ENCODE data around the gene ODAD3. TPM values are rescaled to one million over a fixed set of nuclear protein-coding genes. Genes with fewer than 3 reads are reported as not detected.

Gene ODAD3
- total RNA-seq, 2 experiments from 2014 or later: not detected

DNA sequence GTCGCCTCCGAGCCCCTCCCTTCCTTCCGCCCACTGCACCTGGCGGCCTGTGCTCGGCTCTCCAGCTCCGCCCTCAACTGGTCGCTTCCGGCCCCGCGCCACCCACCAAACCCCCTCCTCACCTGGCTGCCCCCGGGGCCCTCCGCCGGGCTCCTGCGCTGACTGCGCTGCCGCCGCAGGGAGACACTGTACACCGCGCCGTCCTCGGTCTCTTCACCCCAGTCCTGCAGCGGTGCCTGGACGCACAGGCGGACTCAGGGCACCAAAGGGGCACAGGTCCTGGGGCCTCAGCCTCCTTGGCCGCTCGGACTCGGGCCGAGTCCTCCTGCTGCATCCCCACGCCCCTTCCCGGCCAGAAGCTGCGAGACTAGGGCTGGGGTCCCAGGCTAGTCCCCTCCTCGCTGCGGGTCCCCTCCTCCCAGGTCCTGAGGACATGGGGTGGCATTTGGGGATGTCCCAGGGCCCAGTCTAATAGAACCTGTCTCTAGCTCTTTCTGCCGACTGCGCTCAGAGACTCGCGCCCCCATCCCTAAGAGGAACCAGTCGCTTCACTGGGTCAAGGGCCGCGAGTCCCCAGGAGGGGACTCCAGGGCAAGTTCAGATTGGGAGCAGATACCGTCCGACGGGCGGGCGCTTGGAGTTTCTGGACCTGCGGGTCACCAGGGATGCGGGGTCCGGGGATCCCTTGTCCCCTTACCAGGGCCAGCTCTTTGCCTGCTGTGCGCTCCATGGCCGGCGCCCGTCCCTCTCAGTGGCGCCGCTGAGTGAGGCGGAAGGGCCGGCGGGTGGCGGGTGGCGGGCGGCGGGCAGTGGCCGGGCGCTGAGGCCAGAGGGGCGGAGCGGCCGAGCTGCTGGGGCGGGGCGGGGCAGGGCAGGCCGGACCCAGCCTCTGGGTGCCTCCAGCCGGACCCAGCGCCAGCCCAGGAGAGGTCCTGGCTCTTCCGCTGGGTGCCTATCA is 16.1 kb downstream of the ODAD3 start, which contains the start of gene RGL3:
Gene RGL3, minus strand, starts transcription at position 766 of the 958 bp plus-strand sequence. Its CDS starts 36 bp downstream, at position 730.
- DNase-seq (no peak), ATAC-seq (ENCODE audit: poor library complexity) (no peak)
- H3K4me3 ChIP-seq (ENCODE audit: low read length): no peak within 1 kb of the TSS
- Mint-ChIP-seq H3K27me3 (peaks cover 71% of the 10 kb centered on the region), H3K4me3 (peak within 1 kb of the TSS; percentile 74), H3K4me1 (ENCODE audit: low read depth) (peaks cover 43% of the 10 kb centered on the region), H3K36me3 (ENCODE audit: low read depth) (no peaks in the 10 kb centered on the region), H3K27ac (no peak within 1 kb of the TSS), H3K9me3 (no peaks in the 10 kb centered on the region)
- ChIA-PET POLR2A (interaction anchor here (1.0 to 1.3 kb wide), 2 partner anchors 16 to 44 kb away, joined by 3 to 4 read pairs; partner anchors contain the start of genes ODAD3, PRKCSH and SWSAP1), CTCF (interaction anchor here (1.5 to 1.6 kb wide), 2 partner anchors 16 to 38 kb away, joined by 4 to 5 read pairs; partner anchors contain the start of genes ODAD3 and PRKCSH)
- H3K36me3 ChIP-seq (ENCODE audit: insufficient read depth, low read length): no peaks in the 10 kb centered on the region
- H3K27me3 ChIP-seq (ENCODE audit: control insufficient read depth in 1 of 2, insufficient read depth in 2 of 2, low read length in 2 of 2): peaks cover 47 to 53% of the 10 kb centered on the region in 2 experiments
- H3K27ac ChIP-seq (ENCODE audit: low read depth in 1 of 2, low read length in 2 of 2): no peak within 1 kb of the TSS
- intact Hi-C loops (cut with DNase I, micrococcal nuclease): no loop called here
- peaks cover 0 to 33% of the 10 kb centered on the region in 2 experiments for H3K9me3 ChIP-seq (ENCODE audit: control insufficient read depth in 1 of 2, insufficient read depth in 1 of 2, low read length in 2 of 2)
- TF ChIP-seq, protein P1, sequence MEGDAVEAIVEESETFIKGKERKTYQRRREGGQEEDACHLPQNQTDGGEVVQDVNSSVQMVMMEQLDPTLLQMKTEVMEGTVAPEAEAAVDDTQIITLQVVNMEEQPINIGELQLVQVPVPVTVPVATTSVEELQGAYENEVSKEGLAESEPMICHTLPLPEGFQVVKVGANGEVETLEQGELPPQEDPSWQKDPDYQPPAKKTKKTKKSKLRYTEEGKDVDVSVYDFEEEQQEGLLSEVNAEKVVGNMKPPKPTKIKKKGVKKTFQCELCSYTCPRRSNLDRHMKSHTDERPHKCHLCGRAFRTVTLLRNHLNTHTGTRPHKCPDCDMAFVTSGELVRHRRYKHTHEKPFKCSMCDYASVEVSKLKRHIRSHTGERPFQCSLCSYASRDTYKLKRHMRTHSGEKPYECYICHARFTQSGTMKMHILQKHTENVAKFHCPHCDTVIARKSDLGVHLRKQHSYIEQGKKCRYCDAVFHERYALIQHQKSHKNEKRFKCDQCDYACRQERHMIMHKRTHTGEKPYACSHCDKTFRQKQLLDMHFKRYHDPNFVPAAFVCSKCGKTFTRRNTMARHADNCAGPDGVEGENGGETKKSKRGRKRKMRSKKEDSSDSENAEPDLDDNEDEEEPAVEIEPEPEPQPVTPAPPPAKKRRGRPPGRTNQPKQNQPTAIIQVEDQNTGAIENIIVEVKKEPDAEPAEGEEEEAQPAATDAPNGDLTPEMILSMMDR (IDR thresholded peaks at IDR 0.05): no peak
- H3K4me1 ChIP-seq (ENCODE audit: insufficient read depth, low read length): peaks cover 48% of the 10 kb centered on the region

DNA sequence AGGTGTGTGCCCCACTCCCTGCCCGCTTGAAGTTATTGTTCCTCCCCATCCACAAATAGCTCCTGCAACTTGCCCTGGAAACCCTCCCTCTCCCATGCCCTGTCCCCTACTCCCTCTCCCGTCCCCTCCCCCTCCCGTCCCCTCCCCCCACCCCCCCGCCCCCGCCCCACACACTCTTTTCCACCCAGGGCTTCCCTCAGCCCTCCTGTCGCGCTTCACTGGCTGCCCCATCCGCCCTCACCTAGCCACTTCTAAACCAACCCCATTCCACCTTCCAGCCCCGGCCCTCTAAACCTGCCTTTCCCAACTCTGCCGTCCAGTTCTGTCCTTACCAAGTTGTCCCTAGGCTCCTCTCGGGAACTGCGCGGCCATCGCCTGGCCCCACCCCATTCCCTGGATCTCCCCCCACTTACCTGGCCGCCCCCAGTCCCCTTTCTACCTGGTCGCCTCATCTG is 16.8 kb downstream of the ODAD3 start:
- H3K27me3 Mint-ChIP-seq: peaks cover 64% of the 10 kb centered on the region
- Histone ChIP-seq H3K36me3 (ENCODE audit: insufficient read depth, low read length) (no peaks in the 10 kb centered on the region), H3K9me3 (ENCODE audit: control insufficient read depth in 1 of 2, insufficient read depth in 1 of 2, low read length in 2 of 2) (peaks cover 0 to 28% of the 10 kb centered on the region in 2 experiments), H3K27ac (ENCODE audit: low read depth in 1 of 2, low read length in 2 of 2) (no peak overlapping the region), H3K27me3 (ENCODE audit: control insufficient read depth in 1 of 2, insufficient read depth in 2 of 2, low read length in 2 of 2) (peaks cover 40 to 46% of the 10 kb centered on the region in 2 experiments), H3K4me3 (ENCODE audit: low read length) (no peak overlapping the region), H3K4me1 (ENCODE audit: insufficient read depth, low read length) (peaks cover 41% of the 10 kb centered on the region)
- DNase-seq (no peak), ATAC-seq (ENCODE audit: poor library complexity) (no peak)
- no peak overlapping the region for H3K4me3 Mint-ChIP-seq
- TF ChIP-seq, protein P1 (IDR thresholded peaks at IDR 0.05): no peak
- intact Hi-C loops (cut with DNase I, micrococcal nuclease): no loop called here
- no peak overlapping the region for H3K27ac Mint-ChIP-seq
- POLR2A ChIA-PET: no interaction called here
- peaks cover 37% of the 10 kb centered on the region for H3K4me1 Mint-ChIP-seq (ENCODE audit: low read depth)
- no peaks in the 10 kb centered on the region for H3K36me3 Mint-ChIP-seq (ENCODE audit: low read depth)
- CTCF ChIA-PET: no interaction called here
- no peaks in the 10 kb centered on the region for H3K9me3 Mint-ChIP-seq

DNA sequence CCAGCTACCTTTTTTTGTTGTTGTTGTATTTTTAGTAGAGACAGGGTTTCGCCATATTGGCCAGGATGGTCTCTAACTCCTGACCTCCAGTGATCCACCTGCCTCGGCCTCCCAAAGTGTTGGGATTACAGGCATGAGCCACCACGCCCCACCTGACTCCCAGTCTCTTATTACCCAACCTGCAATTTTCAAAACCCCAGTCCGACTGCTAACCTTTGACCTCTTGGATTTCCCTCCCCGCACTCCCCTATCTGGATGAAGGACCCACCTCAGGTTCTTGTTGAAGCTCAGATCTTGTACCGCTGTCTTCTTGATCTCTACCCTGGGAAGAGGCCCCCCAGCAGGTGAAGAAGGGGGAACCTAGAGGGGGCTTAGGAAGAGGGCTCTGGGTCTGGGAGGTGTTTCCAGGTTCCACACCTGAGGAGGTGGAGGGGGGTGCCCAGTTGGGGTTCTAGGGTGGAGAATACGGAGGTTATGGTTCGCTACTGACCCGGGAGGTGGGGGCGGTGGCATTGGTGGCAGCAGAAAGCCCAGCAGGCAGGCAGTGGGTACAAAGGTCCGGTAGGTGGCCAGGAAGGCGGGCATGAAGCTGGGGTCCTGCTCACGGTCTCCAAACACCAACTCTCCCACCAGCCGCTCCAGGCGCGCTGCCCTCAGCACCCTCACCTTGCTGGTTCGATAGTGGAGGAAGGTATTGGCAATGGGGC is 18.4 kb downstream of the ODAD3 start:
- TF ChIP-seq, protein P1 (IDR thresholded peaks at IDR 0.05): no peak
- Mint-ChIP-seq H3K36me3 (ENCODE audit: low read depth) (no peaks in the 10 kb centered on the region), H3K4me3 (no peak overlapping the region), H3K9me3 (no peaks in the 10 kb centered on the region), H3K27me3 (peaks cover 52% of the 10 kb centered on the region), H3K27ac (no peak overlapping the region), H3K4me1 (ENCODE audit: low read depth) (peaks cover 23% of the 10 kb centered on the region)
- peaks cover 27 to 30% of the 10 kb centered on the region in 2 experiments for H3K27me3 ChIP-seq (ENCODE audit: control insufficient read depth in 1 of 2, insufficient read depth in 2 of 2, low read length in 2 of 2)
- POLR2A ChIA-PET: no interaction called here
- ATAC-seq (ENCODE audit: poor library complexity): no peak
- peaks cover 0 to 12% of the 10 kb centered on the region in 2 experiments for H3K9me3 ChIP-seq (ENCODE audit: control insufficient read depth in 1 of 2, insufficient read depth in 1 of 2, low read length in 2 of 2)
- peaks cover 25% of the 10 kb centered on the region for H3K4me1 ChIP-seq (ENCODE audit: insufficient read depth, low read length)
- CTCF ChIA-PET: no interaction called here
- no peak overlapping the region for H3K27ac ChIP-seq (ENCODE audit: low read depth in 1 of 2, low read length in 2 of 2)
- intact Hi-C loops (cut with DNase I, micrococcal nuclease): no loop called here
- DNase-seq: no peak
- H3K4me3 ChIP-seq (ENCODE audit: low read length): no peak overlapping the region
- H3K36me3 ChIP-seq (ENCODE audit: insufficient read depth, low read length): no peaks in the 10 kb centered on the region
